Hepatocyte (in vitro differentiated cells): ENCODE measurements around the gene TGFB3. TPM values are rescaled to one million over a fixed set of nuclear protein-coding genes. Genes with fewer than 3 reads are reported as not detected.

ENCODE experiments used
- DNase-seq: peaks from one replicate; pipeline ENCODE4 v3.0.0-alpha.2; 2016; ENCODE audit warnings: low spot score
- H2AFZ ChIP-seq: fragments of 200-600 bp; sonication (generic); 2 replicates; pipeline ENCODE4 v1.6.0; 2016; ENCODE audit warnings: antibody characterized with exemption, mild to moderate bottlenecking
- H3K27ac ChIP-seq: fragments of 200-600 bp; sonication (generic); 2 replicates; pipeline ENCODE4 v1.5.1; 2016; ENCODE audit warnings: mild to moderate bottlenecking
- H3K27me3 ChIP-seq: fragments of 200-600 bp; sonication (generic); 2 replicates; pipeline ENCODE4 v1.6.1; 2016
- H3K36me3 ChIP-seq: fragments of 200-600 bp; sonication (generic); replicated peaks from 2 replicates; pipeline ENCODE4 v1.5.1; 2016; ENCODE audit warnings: low read depth; ENCODE audit not compliant: insufficient read depth
- H3K4me1 ChIP-seq: fragments of 200-600 bp; sonication (generic); 2 replicates; pipeline ENCODE4 v1.5.1; 2016; ENCODE audit warnings: mild to moderate bottlenecking, moderate library complexity; ENCODE audit not compliant: insufficient read depth
- H3K4me2 ChIP-seq: fragments of 200-600 bp; sonication (generic); 2 replicates; pipeline ENCODE4 v1.6.0; 2016
- H3K4me3 ChIP-seq: fragments of 200-600 bp; sonication (generic); 2 replicates; pipeline ENCODE4 v1.5.1; 2016; ENCODE audit warnings: mild to moderate bottlenecking
- H3K79me2 ChIP-seq: fragments of 200-600 bp; sonication (generic); 2 replicates; pipeline ENCODE4 v1.6.0; 2017; ENCODE audit warnings: mild to moderate bottlenecking
- H3K9me2 ChIP-seq: fragments of 200-600 bp; sonication (generic); replicated peaks from 2 replicates; pipeline ENCODE4 v1.6.0; 2017; ENCODE audit warnings: mild to moderate bottlenecking; ENCODE audit not compliant: insufficient read depth
- H3K9me3 ChIP-seq: fragments of 200-600 bp; sonication (generic); 2 replicates; pipeline ENCODE4 v1.5.1; 2016; ENCODE audit warnings: low read depth, mild to moderate bottlenecking
- H4K20me1 ChIP-seq: fragments of 200-600 bp; sonication (generic); 2 replicates; pipeline ENCODE4 v1.6.0; 2016; ENCODE audit warnings: mild to moderate bottlenecking; ENCODE audit not compliant: insufficient read depth, poor library complexity, severe bottlenecking
- EZH2 ChIP-seq: fragments of 200-600 bp; sonication (generic); IDR thresholded peaks from 2 replicates; pipeline ENCODE4 v1.6.1; 2016; ENCODE audit warnings: antibody characterized with exemption, mild to moderate bottlenecking, borderline replicate concordance
- EZH2phosphoT487 ChIP-seq: fragments of 200-600 bp; sonication (generic); IDR thresholded peaks from one replicate; pipeline ENCODE4 v1.6.1; 2018; ENCODE audit warnings: antibody characterized with exemption, mild to moderate bottlenecking, low read depth, moderate library complexity; ENCODE audit not compliant: unreplicated experiment, severe bottlenecking
- WGBS: methylation state at CpG from one replicate; pipeline ENCODE4 v1.1.6; 2016; ENCODE audit warnings: low lambda C conversion rate; ENCODE audit errors: missing lambda C conversion rate; 5-methylcytosine and 5-hydroxymethylcytosine counted together
- polyA plus RNA-seq: library from polyadenylated mRNA; unstranded; fragments of >200 nt; fragmentation: Nextera tagmentation; extraction: Ambion mirVana; gene quantifications from 2 replicates; pipeline ENCODE4 v1.2.1, GENCODE V29; 2016
- total RNA-seq: library from RNA; depleted of rRNA; stranded (reverse); fragments of >200 nt; gene quantifications from 2 replicates; pipeline ENCODE4 v1.2.3, GENCODE V29; 2014
- TF ChIP-seq, protein P1 (sequence below): fragments of 200-600 bp; sonication (generic); IDR thresholded peaks from 2 replicates; pipeline ENCODE4 v1.5.1; 2016; ENCODE audit warnings: antibody characterized with exemption, mild to moderate bottlenecking; ENCODE audit not compliant: poor library complexity

TGFB3 gene
- total and polyA plus RNA-seq, 2 experiments from 2014 or later = 23.1 to 26.2 TPM

DNA sequence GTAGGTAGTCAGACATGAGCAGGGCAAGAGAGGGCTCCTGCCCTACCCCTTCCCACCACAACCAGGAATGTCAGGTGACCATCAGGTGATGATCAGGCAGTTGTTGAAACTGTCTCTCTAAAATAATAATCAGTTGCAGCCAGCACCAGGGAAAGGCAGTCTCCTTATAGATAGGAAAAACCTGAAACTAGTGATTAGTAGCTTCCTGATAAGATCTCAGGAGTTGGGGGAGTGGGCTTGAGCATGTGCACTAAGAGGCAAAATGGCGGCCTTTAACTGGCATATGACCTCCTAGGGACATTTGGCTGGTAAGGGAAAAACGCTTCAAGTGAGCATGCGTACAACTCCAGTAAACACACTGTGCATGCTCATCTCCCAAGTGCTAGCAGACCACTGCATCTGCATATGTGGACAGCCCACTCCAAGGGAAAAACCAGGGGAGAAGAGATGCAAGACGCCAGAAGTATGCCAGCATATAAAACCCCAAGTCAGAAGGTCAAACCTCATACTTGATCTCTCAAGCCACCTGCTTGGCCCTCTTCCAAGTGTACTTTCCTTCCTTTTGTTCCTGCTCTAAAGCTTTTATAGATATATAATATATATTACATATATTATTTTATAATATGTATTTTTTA, 37.1 kb downstream of the TGFB3 start:
- TF ChIP-seq, protein P1, sequence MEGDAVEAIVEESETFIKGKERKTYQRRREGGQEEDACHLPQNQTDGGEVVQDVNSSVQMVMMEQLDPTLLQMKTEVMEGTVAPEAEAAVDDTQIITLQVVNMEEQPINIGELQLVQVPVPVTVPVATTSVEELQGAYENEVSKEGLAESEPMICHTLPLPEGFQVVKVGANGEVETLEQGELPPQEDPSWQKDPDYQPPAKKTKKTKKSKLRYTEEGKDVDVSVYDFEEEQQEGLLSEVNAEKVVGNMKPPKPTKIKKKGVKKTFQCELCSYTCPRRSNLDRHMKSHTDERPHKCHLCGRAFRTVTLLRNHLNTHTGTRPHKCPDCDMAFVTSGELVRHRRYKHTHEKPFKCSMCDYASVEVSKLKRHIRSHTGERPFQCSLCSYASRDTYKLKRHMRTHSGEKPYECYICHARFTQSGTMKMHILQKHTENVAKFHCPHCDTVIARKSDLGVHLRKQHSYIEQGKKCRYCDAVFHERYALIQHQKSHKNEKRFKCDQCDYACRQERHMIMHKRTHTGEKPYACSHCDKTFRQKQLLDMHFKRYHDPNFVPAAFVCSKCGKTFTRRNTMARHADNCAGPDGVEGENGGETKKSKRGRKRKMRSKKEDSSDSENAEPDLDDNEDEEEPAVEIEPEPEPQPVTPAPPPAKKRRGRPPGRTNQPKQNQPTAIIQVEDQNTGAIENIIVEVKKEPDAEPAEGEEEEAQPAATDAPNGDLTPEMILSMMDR = no peak
- no peak for TF ChIP-seq EZH2phosphoT487
- TF ChIP-seq EZH2 = no peak
- H3K27me3 ChIP-seq = no peaks in the 10 kb centered on the region
- H3K9me3 ChIP-seq = no peaks in the 10 kb centered on the region
- H3K4me2 ChIP-seq = no peak overlapping the region
- no peaks in the 10 kb centered on the region for H3K79me2 ChIP-seq
- H3K4me3 ChIP-seq = no peak overlapping the region
- WGBS = 93% methylated on average over 4 of the region's 4 CpGs
- H3K27ac ChIP-seq = no peak overlapping the region
- H3K9me2 ChIP-seq = no peaks in the 10 kb centered on the region
- H3K4me1 ChIP-seq = no peaks in the 10 kb centered on the region
- no peaks in the 10 kb centered on the region for H4K20me1 ChIP-seq
- H3K36me3 ChIP-seq = no peaks in the 10 kb centered on the region
- DNase-seq = no peak
- no peak overlapping the region for H2AFZ ChIP-seq

DNA sequence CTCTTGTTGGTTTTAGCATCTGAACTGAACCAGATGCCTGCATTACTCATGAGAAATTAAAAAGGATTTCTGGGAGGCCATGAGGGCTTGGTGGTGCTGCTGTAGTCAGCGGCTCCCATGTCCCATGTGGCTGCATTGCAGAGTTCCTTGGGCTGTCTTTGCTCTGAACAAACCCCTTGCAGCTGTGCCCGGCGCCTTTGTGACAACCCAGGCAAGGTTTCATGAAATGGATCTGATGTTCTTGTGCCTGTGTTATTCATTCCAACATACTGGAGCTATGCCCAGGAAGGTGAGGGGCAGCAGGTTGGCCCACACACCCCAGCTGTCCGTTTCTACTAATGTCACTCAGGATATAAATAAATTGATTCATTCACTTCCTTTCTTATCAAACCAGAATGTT, 40.8 kb downstream of the TGFB3 start:
- Histone ChIP-seq H3K27ac (no peak overlapping the region), H3K36me3 (no peaks in the 10 kb centered on the region), H3K9me3 (no peaks in the 10 kb centered on the region), H3K27me3 (no peaks in the 10 kb centered on the region), H3K4me2 (no peak overlapping the region), H3K4me1 (no peaks in the 10 kb centered on the region), H3K4me3 (no peak overlapping the region), H2AFZ (no peak overlapping the region), H3K9me2 (no peaks in the 10 kb centered on the region), H3K79me2 (no peaks in the 10 kb centered on the region), H4K20me1 (no peaks in the 10 kb centered on the region)
- no peak for DNase-seq
- TF ChIP-seq EZH2 = no peak
- TF ChIP-seq, protein P1 = no peak
- no peak for TF ChIP-seq EZH2phosphoT487
- WGBS = 83% methylated on average over 4 of the region's 4 CpGs

DNA sequence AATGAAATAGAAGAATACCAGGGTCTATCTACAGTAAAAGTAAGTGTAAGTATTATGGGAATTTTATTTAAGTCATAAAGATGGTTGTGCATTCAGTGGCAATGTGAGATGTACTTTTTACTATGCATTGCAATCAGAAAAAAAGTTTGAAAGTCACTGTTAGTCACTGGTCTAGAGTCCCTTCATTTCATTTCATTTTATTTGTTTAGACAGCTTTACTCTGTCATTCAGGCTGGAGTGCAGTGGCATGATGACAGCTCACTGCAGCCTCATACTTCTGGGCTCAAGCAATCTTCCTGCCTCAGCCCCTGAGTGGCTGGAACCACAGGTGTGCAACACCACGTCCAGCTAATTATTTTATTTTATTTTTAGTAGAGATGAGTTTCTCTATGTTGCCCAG, 42.6 kb downstream of the TGFB3 start:
- DNase-seq = no peak

More for the DNA sequence above, 42.6 kb downstream of the TGFB3 start:
- Histone ChIP-seq H3K27ac (no peak overlapping the region), H3K79me2 (no peaks in the 10 kb centered on the region), H3K4me1 (no peaks in the 10 kb centered on the region), H4K20me1 (no peaks in the 10 kb centered on the region), H3K27me3 (no peaks in the 10 kb centered on the region), H3K4me3 (no peak overlapping the region), H2AFZ (no peak overlapping the region), H3K9me2 (no peaks in the 10 kb centered on the region), H3K36me3 (no peaks in the 10 kb centered on the region), H3K9me3 (no peaks in the 10 kb centered on the region), H3K4me2 (no peak overlapping the region)
- TF ChIP-seq EZH2phosphoT487 (no peak), EZH2 (no peak)
- TF ChIP-seq, protein P1 = no peak
- 89% methylated on average over 1 of the region's 1 CpG for WGBS
